ENCODE results near the gene CRYZL1.
"Not testable (repeated sequence)": the region's sequence is repeated elsewhere in the genome, so short reads cannot be mapped to it uniquely, and the experiment has no call there.

The CRYZL1 gene

DNA sequence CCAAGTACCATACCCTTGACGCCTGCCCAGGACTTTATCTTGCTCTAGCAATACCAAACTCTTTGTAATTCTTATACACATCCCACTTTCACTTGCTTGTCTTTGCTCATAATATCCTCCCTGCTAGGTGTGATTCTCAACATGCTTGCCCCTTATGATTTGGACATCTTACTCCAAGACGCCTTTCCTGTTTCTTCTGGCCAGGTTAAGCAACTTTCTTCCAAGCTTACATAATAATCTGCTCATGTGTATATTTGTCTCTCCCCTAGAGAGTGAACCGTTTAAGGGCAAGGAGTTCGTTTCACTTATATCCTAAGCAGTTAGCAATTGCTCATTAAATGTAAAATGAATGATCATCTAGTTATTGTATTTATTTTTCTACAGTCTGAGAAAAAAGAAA lies 21.8 kb downstream of the CRYZL1 start:
- no peak for DNase-seq

DNA sequence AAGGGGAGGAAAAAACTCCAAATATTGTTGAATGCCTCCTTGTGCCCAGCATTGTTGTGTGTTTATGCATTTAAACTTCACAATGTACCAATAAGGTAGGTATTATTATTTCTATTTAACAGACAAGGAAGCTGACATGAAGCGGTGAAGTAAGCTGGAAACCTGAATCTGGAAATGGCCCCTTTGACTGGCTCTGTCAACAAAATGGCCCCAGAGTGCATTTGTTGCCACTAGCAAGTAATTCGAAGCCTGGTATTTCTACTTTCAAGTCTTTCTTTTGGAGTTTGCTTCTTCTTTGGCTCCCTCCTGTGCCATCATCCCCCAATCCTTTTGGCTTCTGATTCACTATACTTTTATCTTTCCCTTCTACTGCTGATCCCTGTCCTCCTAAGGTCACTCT lies 23.1 kb downstream of the CRYZL1 start:
- no peak for DNase-seq

DNA sequence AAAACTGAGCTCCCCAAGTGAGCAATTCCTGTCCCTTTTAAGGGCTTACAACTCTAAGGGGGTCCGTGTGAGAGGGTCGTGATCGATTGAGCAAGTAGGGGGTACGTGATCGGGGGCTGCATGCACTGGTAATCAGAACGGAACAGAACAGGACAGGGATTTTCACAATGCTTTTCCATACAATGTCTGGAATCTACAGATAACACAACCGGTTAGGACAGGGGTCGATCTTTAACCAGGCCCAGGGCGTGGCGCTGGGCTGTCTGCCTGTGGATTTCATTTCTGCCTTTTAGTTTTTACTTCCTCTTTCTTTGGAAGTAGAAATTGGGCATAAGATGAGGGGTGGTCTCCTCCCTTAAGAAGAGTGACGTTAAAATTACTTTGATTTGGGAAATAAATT lies 24.0 kb downstream of the CRYZL1 start:
- not testable (repeated sequence) for DNase-seq

DNA sequence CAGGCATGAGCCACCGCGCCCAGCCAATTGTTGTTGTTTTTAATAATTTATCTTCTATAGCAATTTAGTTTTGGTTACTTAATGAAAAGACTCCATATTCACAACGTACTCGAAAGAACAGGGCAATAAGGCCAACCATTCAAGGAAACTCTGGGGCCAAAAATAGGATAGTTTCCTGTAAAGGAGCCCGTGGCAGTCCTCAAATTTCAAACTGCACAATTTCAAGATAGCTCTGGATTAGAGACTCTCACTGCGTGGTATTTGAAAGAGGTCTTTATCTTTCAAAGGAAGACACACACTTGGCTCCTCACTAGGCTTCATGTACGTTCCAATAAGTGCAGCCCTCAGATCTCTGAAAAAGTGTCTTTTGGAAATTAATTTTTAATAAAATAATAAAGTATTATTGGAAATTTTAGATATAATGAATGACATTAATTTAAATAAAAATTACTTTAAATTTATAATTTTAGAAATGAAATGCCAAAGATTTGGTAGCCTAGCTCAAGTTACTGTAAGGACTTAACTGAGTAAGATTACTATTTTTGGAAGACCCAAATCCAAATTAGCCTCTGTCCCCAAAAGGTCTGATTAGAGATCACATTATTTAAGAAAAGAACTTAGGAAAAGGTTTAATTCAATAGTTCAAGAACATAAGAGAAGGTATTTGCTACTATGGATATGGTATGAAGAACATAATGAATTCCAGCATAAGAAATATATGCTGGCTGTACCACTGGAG lies 30.4 kb downstream of the CRYZL1 start:
- no peak for DNase-seq

DNA sequence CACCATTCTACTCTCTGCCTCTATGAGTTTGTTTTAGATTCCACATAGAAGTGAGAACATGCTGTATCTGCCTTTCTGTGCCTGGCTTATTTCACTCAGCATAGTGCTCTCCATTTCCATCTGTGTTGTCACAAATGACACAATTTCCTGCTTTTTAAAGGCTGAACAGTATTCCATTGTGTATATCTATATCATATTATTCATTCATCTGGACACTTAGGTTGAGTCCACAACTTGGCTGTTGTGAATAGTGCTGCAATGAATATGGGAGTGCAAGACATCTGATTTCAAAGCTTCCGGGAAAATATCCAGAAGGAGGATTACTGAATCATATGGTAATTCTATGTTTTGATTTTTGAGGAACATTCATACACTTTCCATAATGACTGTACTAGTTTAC lies 33.0 kb downstream of the CRYZL1 start:
- no peak for DNase-seq

DNA sequence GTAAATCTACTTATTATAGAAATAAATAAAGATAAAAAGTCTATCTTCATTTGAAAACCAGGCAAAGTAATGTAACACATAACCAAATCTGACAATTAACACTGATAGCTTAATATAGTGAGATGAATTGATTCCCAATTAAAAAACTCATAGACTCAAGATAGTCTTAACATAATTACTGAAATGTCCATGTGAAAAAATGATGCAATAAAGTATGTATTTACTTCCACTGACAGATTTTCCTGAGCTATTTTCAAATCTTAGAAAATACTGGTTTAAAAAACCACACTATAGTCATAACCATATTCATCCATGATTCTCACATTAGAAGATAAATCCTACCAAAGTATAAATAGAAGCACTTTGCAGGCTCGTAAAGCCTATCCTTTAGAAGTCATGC lies 43.5 kb downstream of the CRYZL1 start:
- no peak for DNase-seq

DNA sequence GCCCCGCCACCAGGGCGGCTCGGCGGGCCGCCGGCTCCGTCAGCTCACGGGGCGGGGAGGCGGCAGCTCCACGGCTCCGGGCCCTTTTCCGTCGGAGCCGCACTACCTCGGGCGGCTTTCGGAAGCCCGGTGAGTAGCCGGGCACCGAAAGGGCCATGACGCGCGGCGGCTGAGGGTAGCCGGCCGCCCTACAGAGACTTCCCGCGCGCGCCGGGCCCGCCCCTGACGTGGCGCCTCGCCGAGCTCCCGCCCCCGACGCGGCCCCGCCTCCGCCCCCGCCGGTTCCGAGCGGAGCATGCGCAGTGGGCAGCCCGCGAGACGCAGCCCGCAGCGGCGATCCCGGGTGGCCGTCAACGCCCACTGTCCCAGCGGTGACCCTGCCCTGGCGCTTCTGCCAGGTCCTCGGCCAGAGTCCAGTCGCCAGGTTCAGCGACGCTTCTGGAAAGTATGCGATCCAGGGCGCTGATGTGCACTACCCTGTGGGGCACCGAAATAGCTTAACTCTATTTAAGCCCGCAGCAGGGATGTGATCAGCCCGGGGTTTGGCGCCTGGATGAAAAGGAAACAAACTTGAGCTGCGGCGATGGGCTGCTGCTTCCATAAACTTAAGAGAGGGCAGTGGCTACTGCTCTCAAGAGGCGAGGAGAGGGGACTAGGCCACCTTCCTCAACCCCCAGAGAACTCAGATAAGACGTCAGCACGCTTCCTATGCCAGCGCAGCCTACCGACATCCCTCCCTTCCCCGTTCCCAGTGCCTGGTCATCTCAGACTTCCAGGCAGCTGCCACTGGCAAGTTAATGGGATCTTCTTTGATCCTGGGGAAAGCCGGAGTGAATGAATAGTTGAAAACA lies 52.8 kb downstream of the CRYZL1 start, which contains the start of gene DONSON:
TSS of gene DONSON (minus strand) at position 200 of the 851 bp plus-strand sequence. CDS start at position 157, 43 bp downstream.
- peak; percentile 67 for DNase-seq

DNA sequence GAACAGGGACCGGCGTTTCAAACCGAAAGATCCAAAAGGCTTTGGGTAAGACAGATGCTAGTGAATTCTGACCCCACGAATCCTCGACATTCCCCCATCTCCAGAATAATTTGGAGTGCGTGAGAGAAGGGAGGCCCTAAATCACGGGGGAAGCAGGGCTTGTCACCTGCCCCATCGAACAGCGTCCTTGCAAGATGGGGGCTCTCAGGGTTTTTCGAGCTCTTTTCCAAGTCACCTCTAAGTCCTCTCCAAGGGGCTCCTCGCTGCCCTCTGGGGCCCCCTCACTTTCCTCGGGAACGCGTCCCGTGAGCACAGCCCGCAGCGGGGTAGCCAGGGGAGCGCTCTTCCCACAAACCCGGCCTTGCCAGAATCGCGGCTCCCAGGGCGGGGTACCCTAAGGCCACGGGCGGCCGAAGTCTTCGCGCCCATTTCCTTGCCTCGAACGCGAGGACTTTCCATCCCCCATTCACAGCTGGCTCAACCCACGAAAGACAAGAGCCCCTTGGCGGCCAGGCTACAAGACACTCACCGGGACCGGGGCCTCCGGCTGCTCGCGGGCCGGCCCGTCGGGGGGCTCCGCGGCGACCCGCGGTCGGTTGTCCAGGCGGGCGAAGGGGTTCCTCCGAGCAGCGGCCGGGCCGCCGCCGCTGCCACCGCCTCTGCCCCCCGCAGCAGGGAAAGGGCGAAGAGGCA lies 53.6 kb downstream of the CRYZL1 start:
- no peak for DNase-seq

DNA sequence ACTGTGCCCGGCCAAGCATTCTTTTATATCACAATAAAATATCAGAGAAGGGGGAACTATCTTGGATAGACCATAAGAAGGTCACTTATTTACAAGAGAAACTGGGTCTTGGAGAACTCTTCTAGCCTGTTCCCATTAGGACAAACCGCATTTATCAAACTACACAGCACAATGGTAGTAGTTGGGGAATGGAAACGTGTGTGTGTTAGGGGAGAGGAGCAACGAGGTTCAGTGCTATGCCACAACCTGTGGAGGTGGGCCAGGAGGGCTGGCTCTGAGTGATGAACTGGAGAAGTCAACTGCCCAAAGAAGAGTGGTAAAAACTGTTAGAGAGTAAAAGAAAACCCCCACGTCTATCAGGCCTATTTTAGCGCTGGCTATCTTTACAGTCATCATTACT lies 54.6 kb downstream of the CRYZL1 start:
- DNase-seq = no peak

DNA sequence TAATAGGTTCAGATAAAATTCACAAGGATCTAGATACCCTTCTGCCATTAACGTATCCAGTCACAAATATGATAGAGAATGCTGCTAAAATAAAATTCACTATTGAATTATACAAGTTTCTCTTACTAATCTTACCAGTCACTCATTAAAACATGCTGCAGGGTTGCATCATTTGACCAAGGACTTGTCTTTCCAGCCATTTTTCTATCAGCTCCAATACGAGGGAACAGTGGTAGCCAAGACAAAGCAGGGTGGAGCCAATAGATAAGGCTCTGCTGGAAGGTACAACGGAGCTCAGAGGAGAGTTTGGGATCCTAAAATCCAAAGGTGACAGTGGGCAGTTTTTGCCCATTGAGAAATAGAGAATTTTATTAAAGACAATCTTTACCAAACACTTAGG lies 57.1 kb downstream of the CRYZL1 start:
- DNase-seq = no peak

DNA sequence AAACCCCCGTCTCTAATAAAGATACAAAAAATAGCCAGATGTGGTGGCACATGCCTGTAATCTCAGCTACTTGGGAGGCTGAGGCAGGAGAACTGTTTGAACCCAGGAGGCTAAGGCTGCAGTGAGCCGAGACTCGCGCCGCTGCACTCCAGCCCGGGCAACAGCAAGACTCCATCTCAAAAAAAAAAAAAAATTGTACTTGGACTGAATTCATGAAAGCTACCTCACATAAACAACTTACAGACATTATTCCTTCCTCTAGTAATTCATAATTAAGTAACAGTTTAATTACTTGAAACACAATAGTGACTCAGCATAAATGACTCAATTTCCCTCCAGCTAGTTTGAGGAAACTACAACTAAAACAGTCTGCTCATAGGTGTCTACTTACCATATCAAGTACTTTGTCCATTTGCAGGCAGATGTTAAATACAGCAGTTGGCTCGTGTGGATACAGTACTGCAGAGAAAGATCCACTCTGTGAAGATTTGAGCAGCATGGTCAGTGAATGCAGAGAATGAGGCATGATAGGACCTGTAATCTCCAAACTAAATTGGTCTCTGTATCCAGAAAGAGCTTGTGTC lies 62.5 kb downstream of the CRYZL1 start:
- DNase-seq = no peak

DNA sequence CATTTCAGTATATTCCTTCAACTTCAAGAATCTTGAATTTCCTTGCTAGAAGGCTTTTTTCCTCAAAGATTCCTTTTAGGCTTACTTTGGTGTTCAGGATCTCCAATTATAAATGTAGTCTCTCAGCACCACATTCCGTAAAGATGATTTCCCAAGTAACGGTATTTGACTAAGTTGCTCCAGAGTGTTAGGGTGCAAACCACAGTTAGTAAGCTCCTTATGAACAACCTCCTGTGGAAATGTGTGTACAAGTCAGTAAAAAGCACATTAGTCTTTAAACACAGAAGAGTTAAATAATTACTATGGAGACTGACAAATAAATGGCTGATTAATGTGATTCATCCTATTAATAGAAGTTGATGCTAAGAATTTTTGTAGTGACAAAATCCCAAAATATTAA lies 63.3 kb downstream of the CRYZL1 start:
- no peak for DNase-seq

DNA sequence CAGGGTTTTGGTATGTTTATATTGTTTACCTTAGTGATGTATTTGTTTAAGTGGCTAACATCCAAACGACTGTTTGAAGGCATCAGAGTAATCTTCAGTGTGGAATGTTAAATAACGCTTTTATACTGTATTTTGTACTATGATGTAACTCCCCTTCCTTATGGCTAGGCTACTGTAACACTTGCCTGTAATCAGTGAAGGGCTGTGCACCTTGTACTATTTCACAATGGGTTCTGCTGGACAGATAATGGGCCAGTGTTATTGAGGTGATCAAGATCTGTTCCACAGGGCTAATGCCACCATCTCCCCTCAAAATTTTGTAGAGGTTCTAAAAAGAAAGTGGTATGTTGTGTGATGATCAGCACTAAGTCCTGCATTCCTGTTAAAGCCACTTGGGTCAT lies 64.8 kb downstream of the CRYZL1 start:
- not testable (repeated sequence) for DNase-seq

DNA sequence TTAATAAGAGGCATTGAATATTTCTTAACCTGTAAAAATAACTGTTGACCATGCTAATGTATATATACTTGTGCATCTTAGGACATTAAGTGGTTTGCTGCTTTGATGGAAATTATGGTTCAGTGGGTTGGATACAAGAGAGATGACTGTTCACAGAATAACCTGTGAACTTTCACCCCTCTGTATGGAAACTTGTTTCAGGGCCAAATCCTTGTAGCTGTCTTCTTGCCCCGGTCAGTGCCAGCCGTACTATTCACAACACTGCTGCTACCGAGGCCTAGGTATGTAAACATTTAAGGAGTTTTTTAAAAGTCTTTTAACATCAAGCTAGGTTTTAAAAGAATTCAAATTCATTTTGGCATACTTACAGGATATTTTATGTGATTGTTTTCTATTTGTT lies 69.2 kb downstream of the CRYZL1 start:
- DNase-seq = no peak

DNA sequence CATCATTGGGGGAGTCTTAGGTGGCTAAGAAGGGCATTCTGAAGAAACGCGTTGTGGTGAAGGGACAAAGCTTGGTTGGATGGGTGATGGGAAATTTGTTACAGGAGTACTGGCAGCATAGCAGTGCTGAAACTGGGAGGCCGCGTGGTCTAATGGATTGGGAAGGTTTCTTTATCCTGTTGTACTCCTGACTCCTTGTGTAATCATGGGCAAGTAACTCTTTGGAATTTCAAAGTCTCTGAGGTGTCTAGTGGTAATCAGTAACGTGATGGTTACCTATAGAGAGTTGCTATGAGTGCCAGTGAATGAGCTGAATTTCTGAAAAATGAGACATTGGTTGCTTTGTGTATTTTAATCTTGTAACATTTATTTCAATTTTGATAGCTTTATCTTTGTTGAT lies 71.5 kb downstream of the CRYZL1 start:
- no peak for DNase-seq

DNA sequence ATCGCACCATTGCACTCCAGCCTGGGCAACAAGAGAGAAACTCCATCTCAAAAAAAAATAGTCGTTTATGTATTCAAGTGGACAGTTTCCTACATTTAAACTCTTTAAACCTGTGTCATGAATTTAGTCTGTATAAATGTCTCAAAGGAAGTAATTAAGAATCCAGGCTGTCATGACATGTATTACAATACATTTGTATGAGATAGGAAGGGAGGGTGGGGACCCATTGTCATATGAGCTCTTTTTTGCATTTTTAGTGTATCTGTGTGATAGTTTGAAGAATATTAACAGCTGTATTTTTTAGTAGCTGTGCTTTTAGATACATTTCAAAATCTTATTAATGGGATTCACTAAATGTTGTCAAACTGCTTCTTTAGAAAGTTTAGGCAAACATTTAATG lies 73.1 kb downstream of the CRYZL1 start:
- DNase-seq = no peak

DNA sequence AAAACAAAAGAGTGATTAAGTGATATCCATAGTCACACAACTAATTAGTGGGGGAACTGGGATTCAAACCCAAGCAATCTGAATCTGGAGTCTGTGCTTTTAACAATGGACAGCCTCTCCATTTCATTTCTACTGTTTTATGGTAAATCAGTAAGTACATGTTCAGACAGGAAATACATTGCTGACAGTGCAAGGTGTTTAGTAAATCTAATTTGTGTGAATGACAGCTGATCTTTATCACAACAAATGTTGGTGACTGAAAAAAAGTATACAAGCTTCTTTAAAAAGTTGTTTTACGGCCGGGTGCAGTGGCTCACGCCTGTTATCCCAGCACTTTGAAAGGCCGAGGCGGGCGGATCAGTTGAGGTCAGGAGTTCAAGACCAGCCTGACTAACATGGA lies 73.6 kb downstream of the CRYZL1 start:
- no peak for DNase-seq

DNA sequence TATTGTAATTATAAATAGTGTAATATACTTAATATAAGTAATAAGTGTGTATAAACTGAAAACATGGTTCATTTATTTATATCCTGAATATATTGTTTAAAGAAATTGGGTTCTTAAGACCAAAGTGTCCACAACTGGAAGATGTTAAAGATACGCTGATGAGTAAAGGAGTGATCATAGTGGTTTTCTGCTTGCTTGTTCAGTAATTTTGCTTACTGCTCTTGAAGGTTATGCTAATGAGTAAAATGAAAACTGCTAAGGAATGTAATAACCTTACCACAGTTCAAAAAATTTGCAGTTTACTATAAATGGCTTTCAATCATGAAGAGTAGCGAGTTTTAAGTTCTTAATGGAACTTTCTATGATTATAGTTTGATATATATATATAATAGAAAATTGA lies 75.0 kb downstream of the CRYZL1 start:
- no peak for DNase-seq

DNA sequence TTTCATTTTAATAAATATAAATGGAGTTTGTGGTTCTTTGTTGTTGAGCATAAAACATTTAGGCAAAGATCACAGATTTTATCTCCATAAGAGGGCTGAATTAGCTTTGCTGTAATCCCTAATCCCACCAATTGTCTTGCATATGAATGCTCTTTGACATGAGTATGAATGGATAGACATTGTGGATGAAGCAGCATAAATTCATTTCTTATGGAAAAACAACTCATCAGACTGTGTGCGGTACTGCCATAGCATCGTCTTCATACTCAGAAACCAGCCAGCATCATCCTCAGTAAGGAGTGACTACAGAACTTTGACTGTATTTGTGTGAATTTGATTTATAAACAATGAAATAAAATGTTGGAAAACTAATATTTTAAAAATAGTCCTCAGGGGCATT lies 79.2 kb downstream of the CRYZL1 start:
- no peak for DNase-seq

DNA sequence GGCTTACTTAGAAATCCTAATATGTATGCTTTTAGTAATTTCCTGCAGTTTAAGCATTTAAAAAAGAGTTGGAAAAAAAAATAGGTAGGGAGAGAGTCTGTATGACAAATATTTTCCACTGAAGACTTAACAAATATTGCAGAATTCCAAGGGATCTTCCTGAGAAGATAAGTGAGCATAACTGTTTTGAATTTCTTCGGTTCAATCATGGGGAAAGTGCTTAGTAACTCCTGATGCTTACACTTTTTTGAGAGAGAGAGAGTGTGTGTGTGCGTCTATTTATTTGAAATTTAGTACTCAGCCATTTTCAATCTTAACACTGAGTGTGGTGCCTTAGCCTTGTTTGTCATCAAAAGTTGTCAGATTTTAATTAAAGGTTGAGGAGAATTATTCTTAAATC lies 80.2 kb downstream of the CRYZL1 start:
- DNase-seq = no peak

DNA sequence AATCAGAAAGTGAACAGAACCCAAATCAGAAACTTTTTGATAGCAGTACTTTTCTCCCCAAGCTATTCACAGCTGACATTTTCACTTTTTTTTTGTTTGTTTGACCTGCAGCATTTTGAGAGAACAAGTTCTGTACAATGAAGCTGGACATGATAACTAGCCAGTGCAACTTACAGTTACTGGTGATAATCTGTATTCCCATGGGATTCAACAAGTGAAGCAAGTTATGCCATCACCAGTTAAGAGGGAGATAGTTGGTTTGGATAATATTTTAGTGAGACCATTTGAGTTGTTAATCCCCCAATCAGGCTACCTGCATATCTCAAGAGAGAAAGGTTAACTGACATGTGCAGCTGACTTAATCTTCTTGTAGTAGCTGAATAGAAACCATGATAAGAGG lies 80.6 kb downstream of the CRYZL1 start:
- DNase-seq = no peak

DNA sequence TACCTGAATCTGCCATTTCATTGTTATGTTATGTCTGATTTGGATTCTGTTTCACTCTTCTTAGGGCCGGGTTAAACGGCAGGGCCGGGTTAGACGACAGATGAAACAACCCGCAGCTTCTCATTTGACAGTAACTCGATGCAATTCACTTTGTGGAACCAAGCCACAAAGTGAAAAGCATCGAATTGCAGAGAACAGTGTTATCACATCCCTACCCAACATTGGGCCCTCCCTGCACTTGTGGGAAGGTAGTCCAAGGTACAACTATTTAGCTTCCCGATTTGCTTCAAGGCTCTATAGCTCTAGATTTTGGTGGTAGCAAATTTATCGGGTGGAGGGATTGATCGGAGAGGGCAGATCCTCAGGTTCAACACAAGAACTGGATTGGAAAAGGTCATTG lies 81.7 kb downstream of the CRYZL1 start:
- DNase-seq = no peak

DNA sequence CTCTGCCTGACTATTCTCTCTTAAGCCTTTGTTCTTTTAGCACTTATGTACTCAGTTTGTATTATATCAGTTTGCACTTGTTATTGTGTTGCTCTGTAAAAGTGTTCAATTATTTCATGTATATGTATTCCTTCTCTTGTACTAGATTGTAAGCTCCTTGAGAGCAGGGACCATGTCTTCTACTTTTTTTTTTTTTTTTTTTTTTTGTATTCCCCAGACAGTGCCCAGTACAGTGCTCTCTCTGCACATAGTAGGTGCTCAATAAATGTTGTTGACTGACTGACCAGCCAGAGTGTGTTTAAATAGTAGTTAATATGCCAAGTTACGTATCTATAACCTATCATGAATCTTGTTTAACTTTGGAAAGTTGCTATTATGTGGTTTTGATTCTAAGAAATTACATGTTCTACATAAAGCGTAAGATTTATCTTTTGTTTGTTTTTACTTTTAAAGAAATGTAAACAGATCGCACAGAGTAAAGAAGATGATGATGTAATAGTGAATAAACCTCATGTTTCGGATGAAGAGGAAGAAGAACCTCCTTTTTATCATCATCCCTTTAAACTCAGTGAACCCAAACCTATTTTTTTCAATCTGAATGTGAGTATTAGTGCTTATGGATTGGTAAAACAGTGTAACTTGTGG lies 82.6 kb downstream of the CRYZL1 start:
- no peak for DNase-seq
